SK-N-SH treated with all-trans-retinoic acid at 6 μM for 48 hours (cell line): ENCODE measurements around the gene TASP1.

Experiments used
- ATAC-seq: fragments of 200-7000 bp; cut with Tn5 transposase; 3 replicates; pipeline ENCODE4 v1.9.1; 2020; ENCODE audit warnings: mild to moderate bottlenecking, moderate library complexity
- ARNTL ChIP-seq: fragments of 450-650 bp; formaldehyde crosslinking; IDR thresholded peaks from 2 replicates; pipeline ENCODE4 v1.5.0; 2020; ENCODE audit warnings: low read depth, mild to moderate bottlenecking, moderate library complexity, borderline replicate concordance
- BACH2 ChIP-seq: fragments of 250-450 bp; sonication (Bioruptor Pico); IDR thresholded peaks from 2 replicates; pipeline ENCODE4 v1.9.0; 2021; ENCODE audit warnings: mild to moderate bottlenecking, borderline replicate concordance
- CREB5 ChIP-seq: fragments of 250-450 bp; sonication (Bioruptor Pico); IDR thresholded peaks from 2 replicates; pipeline ENCODE4 v1.5.1; 2020; ENCODE audit warnings: low read depth, mild to moderate bottlenecking, moderate library complexity
- CSDC2 ChIP-seq: fragments of 250-450 bp; sonication (Bioruptor Pico); IDR thresholded peaks from 2 replicates; pipeline ENCODE4 v1.5.0; 2020; ENCODE audit warnings: mild to moderate bottlenecking, moderate library complexity
- CSRNP3 ChIP-seq: fragments of 250-450 bp; sonication (Bioruptor Pico); IDR thresholded peaks from 2 replicates; pipeline ENCODE4 v1.5.1; 2021; ENCODE audit warnings: mild to moderate bottlenecking, moderate library complexity
- ESRRG ChIP-seq: fragments of 250-450 bp; sonication (Bioruptor Pico); IDR thresholded peaks from 2 replicates; pipeline ENCODE4 v1.6.1; 2021; ENCODE audit warnings: mild to moderate bottlenecking
- GLIS3 ChIP-seq: fragments of 250-450 bp; sonication (Bioruptor Pico); IDR thresholded peaks from 2 replicates; pipeline ENCODE4 v1.5.0; 2020; ENCODE audit warnings: mild to moderate bottlenecking, moderate library complexity
- ISL1 ChIP-seq: fragments of 250-450 bp; sonication (Bioruptor Pico); IDR thresholded peaks from 2 replicates; pipeline ENCODE4 v2.1.2; 2022; ENCODE audit warnings: mild to moderate bottlenecking, moderate library complexity
- OSR1 ChIP-seq: fragments of 250-450 bp; sonication (Bioruptor Pico); IDR thresholded peaks from 2 replicates; pipeline ENCODE4 v1.8.0; 2022; ENCODE audit warnings: moderate library complexity, mild to moderate bottlenecking, inconsistent platforms
- PATZ1 ChIP-seq: fragments of 250-450 bp; sonication (Bioruptor Pico); IDR thresholded peaks from 2 replicates; pipeline ENCODE4 v1.8.0; 2020; ENCODE audit warnings: mild to moderate bottlenecking, moderate library complexity, borderline replicate concordance
- POU6F1 ChIP-seq: fragments of 250-450 bp; sonication (Bioruptor Pico); IDR thresholded peaks from 2 replicates; pipeline ENCODE4 v1.8.0; 2021; ENCODE audit warnings: low read depth, mild to moderate bottlenecking, moderate library complexity, borderline replicate concordance
- SNAI2 ChIP-seq: fragments of 250-450 bp; sonication (Bioruptor Pico); IDR thresholded peaks from 2 replicates; pipeline ENCODE4 v1.5.0; 2020; ENCODE audit warnings: mild to moderate bottlenecking, moderate library complexity
- TCF4 ChIP-seq: fragments of 250-450 bp; sonication (Bioruptor Pico); IDR thresholded peaks from 2 replicates; pipeline ENCODE4 v1.8.0; 2021; ENCODE audit warnings: mild to moderate bottlenecking, moderate library complexity, borderline replicate concordance
- TOX ChIP-seq: fragments of 250-450 bp; sonication (Bioruptor Pico); IDR thresholded peaks from 2 replicates; pipeline ENCODE4 v1.8.0; 2021; ENCODE audit warnings: mild to moderate bottlenecking, moderate library complexity, borderline replicate concordance
- TSHZ2 ChIP-seq: fragments of 250-450 bp; sonication (Bioruptor Pico); IDR thresholded peaks from 2 replicates; pipeline ENCODE4 v1.5.0; 2020; ENCODE audit warnings: mild to moderate bottlenecking, moderate library complexity
- ZC3H10 ChIP-seq: fragments of 250-450 bp; sonication (Bioruptor Pico); IDR thresholded peaks from 2 replicates; pipeline ENCODE4 v1.5.1; 2021; ENCODE audit warnings: mild to moderate bottlenecking, moderate library complexity
- ZFP3 ChIP-seq: fragments of 250-450 bp; sonication (Bioruptor Pico); IDR thresholded peaks from 2 replicates; pipeline ENCODE4 v1.5.0; 2020; ENCODE audit warnings: mild to moderate bottlenecking, moderate library complexity
- ZFP30 ChIP-seq: fragments of 450-650 bp; formaldehyde crosslinking; IDR thresholded peaks from 2 replicates; pipeline ENCODE4 v1.5.0; 2022; ENCODE audit warnings: mild to moderate bottlenecking, moderate library complexity
- ZNF565 ChIP-seq: fragments of 450-650 bp; formaldehyde crosslinking; conservative IDR thresholded peaks from 2 replicates; pipeline ENCODE4 v1.5.0; 2020; ENCODE audit warnings: low read depth, mild to moderate bottlenecking, moderate library complexity
- ZNF70 ChIP-seq: fragments of 450-650 bp; formaldehyde crosslinking; IDR thresholded peaks from 2 replicates; pipeline ENCODE4 v1.5.0; 2020; ENCODE audit warnings: mild to moderate bottlenecking, moderate library complexity
- ZNF8 ChIP-seq: fragments of 450-650 bp; formaldehyde crosslinking; IDR thresholded peaks from 2 replicates; pipeline ENCODE4 v1.5.0; 2020; ENCODE audit warnings: mild to moderate bottlenecking, moderate library complexity

TASP1 gene

GRCh38 chr20:13681248-13682125 is 42.8 kb upstream of the TASP1 start:
- no peak for ATAC-seq
- TF ChIP-seq POU6F1 (CRISPR knock-in tag) (no peak), CSRNP3 (CRISPR knock-in tag) (no peak), ESRRG (CRISPR knock-in tag) (no peak), OSR1 (CRISPR knock-in tag) (no peak), TOX (CRISPR knock-in tag) (no peak), ZC3H10 (CRISPR knock-in tag) (no peak), CSDC2 (no peak), TSHZ2 (CRISPR knock-in tag) (no peak), PATZ1 (no peak), GLIS3 (CRISPR knock-in tag) (no peak), ZNF70 (CRISPR knock-in tag) (no peak), CREB5 (CRISPR knock-in tag) (no peak), BACH2 (CRISPR knock-in tag) (no peak), ZFP30 (no peak), ARNTL (CRISPR knock-in tag) (no peak), ISL1 (CRISPR knock-in tag) (no peak), ZFP3 (CRISPR knock-in tag) (no peak), SNAI2 (CRISPR knock-in tag) (no peak), ZNF565 (CRISPR knock-in tag) (no peak), ZNF8 (CRISPR knock-in tag) (no peak)

- no peak for TF ChIP-seq TCF4 (CRISPR knock-in tag)
- TF ChIP-seq ESRRG (CRISPR knock-in tag), result no peak
- TF ChIP-seq POU6F1 (CRISPR knock-in tag), result no peak
- TF ChIP-seq, all 23 proteins: peak for 0
- no peak for ATAC-seq
Measured at GRCh38 chr20:13678944-13679343, 40.2 kb upstream of the TASP1 start.
